Islet precursor cell (in vitro differentiated cells): ENCODE measurements around the gene LRCH4.
"Not testable (repeated sequence)": the region's sequence is repeated elsewhere in the genome, so short reads cannot be mapped to it uniquely, and the experiment has no call there.

Experiments
- DNase-seq: peaks from one replicate; pipeline ENCODE4 v3.0.0-alpha.2; 2018

The LRCH4 gene

GRCh38 chr7:100567031-100567730, 18.7 kb downstream of the LRCH4 start:
- DNase-seq = peak; percentile 68

GRCh38 chr7:100566018-100566531, 19.9 kb downstream of the LRCH4 start:
- DNase-seq = peak; percentile 50

- DNase-seq = peak; percentile 46
Observed at GRCh38 chr7:100565133-100565571, 20.8 kb downstream of the LRCH4 start.

GRCh38 chr7:100564405-100564804, 21.5 kb downstream of the LRCH4 start:
- DNase-seq = not testable (repeated sequence)

GRCh38 chr7:100563809-100564400, 22.0 kb downstream of the LRCH4 start:
- peak; percentile 86 for DNase-seq

- DNase-seq = no peak
Observed at GRCh38 chr7:100563100-100563564, 22.8 kb downstream of the LRCH4 start.

- no peak for DNase-seq
Observed at GRCh38 chr7:100562195-100563099, 23.5 kb downstream of the LRCH4 start.

- no peak for DNase-seq
Observed at GRCh38 chr7:100561491-100562194, 24.3 kb downstream of the LRCH4 start.

GRCh38 chr7:100559127-100559526, 26.8 kb downstream of the LRCH4 start:
- no peak for DNase-seq

GRCh38 chr7:100556541-100556940, 29.4 kb downstream of the LRCH4 start:
- no peak for DNase-seq

GRCh38 chr7:100555701-100556100, 30.2 kb downstream of the LRCH4 start:
- no peak for DNase-seq

- no peak for DNase-seq
Observed at GRCh38 chr7:100553032-100553431, 32.9 kb downstream of the LRCH4 start.

- DNase-seq = no peak
Observed at GRCh38 chr7:100552532-100552931, 33.4 kb downstream of the LRCH4 start.

GRCh38 chr7:100548446-100548845, 37.5 kb downstream of the LRCH4 start:
- DNase-seq = not testable (repeated sequence)

GRCh38 chr7:100547872-100548271, 38.1 kb downstream of the LRCH4 start:
- no peak for DNase-seq

- DNase-seq = no peak
Observed at GRCh38 chr7:100546926-100547800, 38.8 kb downstream of the LRCH4 start.

GRCh38 chr7:100546129-100546925, 39.6 kb downstream of the LRCH4 start:
- DNase-seq = no peak

- peak; percentile 96 for DNase-seq
Observed at GRCh38 chr7:100545360-100546128, 40.4 kb downstream of the LRCH4 start.

- no peak for DNase-seq
Observed at GRCh38 chr7:100544967-100545359, 41.0 kb downstream of the LRCH4 start.

GRCh38 chr7:100544386-100544785, 41.5 kb downstream of the LRCH4 start:
- no peak for DNase-seq
